Measurements from ENCODE around the gene TENM3.

Gene TENM3

DNA sequence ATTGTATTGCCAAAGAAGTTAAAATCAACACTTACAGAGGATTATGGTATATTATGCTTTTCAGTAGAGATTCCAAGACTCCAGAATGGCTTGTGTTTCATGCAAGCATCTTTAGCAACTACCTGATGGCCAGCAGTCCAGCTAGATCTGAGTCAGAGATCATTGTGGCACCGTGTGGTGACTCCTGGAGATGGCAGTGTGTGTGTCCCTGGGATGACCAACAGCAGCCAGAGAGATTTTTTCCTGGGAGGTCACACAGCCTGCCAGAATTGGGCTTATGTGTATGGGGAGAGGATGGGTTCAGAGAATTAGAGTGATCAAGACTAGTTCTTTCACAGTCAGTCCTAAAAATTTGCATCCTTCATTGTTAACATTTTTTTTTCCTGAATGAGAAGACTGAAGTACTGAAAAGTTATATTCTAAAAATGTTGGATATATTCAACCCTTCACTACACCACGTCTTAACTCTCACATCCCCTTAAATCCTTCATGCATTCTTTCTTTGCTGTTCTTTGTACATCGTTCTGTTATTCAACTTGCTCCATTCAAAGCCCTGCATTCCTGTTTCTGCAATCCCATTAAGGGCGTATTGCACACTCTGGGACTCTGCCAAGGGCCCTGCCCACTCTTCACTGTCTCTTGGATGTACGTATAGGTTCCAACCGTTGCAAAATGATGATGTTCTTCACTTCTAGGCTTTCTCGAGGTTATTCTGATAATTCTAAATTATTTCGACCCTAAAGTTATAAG lies 12.4 kb downstream of the TENM3 start:
- no peak for DNase-seq

DNA sequence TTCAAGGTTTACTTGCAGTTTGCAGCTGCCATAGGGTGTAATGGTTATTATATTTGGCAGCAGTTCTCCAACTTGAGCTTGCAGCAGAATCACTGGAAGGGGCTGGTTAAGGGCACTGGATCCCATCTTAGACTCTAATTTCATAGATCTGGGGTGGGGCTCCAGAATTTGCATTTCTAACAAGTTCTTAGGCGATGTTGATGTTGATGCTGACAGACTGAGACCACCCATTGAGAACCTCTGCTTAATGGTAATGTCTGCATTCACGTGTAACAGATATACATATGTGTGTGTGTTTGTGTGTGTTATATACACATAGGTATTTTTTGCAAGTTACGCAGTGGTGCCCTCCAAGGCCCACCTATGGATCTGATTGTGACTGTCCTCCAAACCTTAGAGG lies 13.8 kb downstream of the TENM3 start:
- no peak for DNase-seq

DNA sequence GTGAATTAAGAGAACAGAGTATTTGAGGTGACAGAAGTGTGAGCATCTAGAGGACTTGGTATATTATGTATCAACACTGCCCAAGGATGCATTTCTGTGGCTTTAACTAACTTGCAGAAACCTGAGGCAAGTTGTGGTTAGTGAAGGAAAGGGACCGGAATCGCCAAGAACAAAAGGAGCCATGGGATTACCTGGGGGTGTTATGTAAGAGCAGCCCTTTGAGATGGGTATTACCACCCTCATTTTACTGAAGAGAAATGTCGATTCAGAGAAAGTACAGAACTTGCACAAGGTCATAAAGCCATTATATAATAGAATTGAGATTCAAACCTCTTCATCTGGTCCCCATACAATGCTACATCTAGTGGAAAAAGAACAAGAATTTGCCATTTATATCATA lies 14.3 kb downstream of the TENM3 start:
- DNase-seq, result no peak

DNA sequence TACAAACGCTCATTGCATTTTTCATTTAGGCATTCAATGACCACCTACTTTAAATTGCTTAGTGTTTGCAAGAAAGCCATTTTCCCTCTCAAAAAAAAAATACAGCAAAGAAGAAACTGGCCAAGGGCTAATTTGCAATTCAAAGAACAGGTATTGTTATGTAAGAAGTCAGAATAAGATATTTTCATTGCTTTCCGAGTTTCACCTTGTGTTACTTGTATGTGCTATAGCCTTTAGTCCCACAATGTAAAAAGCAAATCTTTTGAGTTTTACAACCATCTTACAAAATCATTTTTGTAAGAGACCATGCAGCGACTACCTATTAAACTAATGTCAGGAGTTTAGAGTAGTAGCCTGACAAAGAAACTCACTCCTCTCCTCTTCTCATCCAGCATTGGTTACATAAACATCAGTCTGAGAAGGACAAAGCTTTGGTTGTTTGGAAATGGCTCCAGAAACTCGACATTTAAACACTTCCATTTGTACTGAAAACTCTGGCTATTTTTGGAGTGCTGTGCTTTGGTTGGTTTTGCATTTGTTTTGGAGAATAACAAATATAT lies 15.3 kb downstream of the TENM3 start:
- no peak for DNase-seq

DNA sequence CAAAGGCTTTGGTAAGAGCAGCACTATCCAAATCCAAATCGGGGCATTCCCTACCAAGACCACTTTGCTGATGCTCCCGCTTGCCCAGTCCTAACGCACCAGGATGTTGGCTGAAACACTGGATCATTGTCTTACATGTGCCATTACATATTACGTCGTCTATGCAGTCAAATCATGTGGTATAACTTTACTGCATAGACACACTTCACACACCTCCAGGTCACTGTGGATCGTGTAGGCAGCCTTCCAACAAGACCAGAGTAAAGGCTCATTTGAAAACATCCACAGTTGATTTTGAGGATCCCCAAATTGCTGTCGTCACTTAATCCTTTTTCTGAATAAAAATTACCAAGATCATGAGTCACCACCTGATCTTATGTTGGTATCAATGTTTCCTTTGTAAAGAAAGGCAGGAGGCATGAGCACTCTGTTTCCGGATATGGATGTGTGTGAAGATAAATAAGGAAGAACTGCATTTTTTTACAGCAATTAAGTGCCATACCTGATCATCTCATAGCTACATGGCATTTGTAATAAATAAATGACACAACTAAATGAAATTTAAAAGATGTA lies 18.5 kb downstream of the TENM3 start:
- DNase-seq, result no peak

DNA sequence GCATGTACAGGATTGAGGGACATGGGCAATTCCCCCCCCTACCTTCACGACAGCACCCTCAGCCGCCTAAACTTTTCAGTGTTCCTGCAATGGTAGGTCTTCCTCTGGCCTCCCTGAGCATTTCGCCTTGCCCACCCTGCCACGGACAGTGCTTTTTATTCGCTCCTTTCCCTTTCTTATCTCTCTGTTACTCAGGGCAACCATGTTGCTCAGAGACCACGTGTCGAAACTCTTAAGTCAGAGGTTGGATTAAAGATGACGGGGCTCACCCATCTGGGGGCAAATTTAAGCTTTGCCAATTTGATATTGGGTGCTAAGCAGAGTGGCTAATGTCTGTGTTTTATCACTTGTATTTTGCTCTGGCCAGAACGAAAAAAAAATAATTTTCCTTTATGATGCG lies 20.4 kb downstream of the TENM3 start:
- DNase-seq, result no peak

DNA sequence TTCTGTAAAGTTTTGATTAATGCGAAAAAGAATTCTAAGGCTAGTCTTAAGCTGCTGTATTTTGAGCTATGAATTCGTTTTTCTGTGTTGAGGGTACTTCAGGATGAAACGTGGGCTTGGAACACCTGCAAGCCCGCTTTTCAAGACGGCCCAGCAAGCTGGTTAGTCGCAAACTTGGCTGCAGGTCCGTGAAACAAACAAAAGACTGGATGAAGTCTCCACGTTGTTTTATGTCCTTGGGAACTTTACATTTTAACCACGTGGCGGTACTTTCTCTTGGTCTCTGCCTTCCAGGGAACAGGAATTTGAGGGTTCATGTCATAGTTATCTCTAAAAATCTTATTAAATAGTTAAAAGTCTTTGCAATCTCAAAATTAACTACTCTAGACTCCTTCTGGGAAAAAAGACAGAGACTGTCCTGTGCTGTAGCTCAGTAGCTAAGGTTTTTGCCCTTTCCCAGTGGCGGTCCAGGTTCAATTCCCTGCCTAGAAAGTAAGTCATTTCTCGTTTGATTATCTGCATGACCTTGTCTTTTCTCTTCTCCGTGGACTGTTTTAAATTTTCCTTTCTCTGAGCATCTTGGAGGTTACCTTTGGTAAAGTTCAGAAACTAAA lies 21.0 kb downstream of the TENM3 start:
- no peak for DNase-seq

DNA sequence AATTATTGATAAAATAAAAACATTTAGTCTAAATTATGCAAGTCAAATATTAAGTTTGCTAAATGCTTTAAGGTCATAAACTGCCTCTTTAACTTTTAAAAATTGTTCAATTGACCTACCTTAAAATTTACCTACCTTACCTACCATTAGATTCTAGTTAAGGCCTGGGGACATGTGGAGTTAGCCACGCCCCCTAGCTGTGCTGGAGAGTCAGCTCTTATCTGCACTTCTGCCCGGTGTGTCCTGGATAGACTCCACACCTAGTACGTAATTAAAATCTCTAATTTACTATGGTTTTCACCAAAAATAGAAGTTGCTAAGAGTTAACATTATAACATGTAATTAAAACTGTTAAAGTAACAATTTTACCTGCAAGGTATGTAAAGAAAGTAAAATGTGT lies 22.7 kb downstream of the TENM3 start:
- no peak for DNase-seq

DNA sequence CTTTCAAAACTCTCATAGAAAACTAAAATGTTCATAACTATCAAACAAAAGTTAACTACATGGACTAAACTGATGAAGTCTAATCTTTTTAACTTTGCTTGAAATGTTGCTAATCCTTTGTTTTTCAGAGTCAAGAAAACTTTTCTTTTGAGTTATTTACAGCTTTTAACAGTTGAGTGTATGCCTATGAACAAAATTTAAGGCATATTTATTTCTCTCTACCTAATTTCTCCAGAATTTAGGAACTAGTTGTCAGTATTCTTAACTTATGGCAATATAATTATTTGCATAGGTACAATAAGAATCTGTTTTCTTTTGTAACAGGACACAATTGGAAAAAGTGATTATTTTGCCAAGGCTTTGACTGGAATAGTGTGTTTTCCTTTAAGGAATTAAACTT lies 23.8 kb downstream of the TENM3 start:
- no peak for DNase-seq

DNA sequence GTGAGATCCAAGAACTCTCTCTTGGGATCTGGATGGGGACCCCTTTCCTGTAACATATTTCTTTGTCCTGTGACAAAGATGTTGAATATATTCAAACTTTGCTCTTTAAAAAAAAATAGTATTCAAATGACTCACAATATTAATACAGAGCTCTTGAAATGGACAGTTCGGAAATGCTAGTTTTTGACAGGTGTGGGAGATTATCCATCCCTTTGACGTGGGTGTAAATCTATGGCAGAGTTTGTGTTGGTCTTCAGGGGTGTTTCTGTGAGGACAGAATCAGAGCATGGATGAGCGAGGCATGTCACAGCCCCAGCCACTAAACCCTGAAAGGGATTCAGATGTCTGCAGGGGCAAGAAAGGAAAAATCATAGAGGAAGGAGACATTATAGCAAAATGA lies 25.8 kb downstream of the TENM3 start:
- DNase-seq, result no peak

DNA sequence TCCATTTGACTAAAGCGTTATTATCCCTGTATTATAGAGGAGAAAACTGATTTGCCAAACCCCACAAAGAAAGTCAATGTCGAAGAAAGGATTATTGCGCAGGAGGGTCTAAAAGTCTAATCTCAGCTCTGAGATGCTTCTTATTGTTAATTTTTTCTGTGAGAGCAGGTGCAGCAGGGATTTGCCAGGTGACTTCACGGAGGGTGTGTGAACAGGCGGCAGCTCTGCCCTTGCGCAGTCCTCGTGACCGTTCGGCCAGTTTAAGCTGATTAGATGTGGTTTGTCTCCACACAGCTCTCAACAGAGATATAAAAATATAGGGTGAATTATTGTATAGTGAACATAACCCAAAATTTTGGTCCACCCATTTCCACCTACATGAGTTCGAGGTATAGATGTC lies 28.5 kb downstream of the TENM3 start:
- DNase-seq, result no peak

DNA sequence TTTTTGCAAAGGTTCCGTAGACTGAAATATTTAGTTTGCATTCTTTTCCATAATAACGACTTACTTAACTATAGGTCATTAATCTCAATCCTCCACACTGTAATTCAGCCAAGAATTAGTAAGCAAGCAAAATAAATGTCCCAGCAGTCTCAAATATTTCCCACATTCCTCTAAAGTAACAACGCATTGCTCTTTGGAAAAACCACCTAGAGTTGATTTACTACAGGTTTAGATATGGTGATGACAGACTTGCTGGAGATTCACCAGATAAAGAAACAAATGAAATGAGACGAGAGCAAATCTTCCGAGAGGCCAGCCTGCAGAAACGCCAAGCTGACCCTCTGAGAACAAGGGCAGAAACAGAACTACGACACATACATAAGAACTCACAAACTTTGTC lies 28.9 kb downstream of the TENM3 start:
- no peak for DNase-seq

DNA sequence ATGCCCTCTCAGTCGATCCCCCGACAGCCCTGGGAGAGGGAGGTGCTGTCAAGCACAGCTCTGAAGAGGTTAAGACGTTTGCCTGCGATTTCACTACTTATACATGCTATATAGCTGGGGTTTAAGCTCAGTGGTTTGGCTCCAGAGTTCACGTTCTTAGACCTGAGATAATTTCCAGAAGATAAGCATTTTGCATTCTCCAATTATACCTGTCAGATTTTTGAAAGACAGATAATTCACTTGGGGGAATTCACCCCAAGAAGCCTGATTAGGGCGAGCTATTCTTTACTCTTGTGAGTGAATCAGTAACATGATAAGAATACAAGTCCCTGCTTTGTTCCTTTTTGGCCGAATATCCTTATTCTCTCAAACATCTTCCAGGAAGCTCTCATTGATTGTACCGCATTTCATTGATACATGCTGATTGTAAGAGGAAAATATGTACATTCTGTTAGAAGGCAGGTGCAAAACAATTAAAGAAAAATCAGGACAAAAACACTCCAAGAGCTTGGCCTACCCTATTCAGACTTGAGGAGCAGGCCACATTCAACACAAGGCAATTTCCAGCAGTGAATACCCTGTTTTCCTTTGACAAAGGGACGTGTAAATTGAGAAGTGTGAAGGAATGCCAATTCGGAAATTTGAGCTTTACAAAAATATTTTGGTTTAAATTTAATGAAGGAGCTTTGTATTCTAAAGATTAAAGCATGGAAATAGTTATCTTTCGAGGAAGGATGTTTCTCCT lies 30.2 kb downstream of the TENM3 start:
- no peak for DNase-seq

DNA sequence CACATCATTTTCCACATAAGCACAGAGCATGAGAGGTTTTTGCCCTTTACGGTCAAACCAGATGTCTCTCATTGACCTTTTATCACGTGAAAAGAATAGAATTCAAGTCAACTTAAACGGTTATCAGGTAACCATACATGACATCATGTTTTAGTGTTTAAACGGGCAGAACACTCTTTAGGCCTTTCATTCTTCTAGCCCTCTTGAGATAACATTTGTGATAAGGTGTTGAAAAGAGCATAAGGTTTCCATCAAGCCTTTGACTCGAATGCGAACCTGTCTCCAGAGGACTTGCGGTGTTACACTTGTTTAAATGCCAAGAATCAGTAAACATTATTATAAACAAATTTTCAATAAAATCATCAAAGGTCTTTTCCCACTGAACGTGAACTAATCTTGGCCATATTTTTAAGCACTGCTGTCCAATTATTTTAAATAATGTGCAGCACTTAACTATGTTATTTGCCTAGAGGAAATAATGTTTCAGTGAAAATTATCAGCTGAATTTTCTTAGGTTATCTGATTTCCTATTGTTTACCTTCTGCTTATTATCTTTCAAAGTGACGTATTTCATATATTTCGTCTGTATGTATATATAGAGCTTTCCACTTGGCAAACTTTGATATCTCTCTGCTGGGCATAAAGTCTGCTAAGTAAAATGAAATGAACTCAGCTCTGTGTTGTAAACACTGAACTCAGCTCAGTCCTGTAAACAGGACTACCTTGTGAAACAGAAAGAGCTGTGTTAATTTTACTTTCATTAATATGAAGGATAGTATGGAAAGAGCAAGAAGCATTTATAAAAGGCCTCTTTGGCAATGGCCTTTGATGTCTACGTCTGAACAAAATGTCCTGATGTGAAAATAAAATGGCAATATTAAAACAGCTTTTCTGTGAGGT lies 33.3 kb downstream of the TENM3 start:
- DNase-seq, result no peak

DNA sequence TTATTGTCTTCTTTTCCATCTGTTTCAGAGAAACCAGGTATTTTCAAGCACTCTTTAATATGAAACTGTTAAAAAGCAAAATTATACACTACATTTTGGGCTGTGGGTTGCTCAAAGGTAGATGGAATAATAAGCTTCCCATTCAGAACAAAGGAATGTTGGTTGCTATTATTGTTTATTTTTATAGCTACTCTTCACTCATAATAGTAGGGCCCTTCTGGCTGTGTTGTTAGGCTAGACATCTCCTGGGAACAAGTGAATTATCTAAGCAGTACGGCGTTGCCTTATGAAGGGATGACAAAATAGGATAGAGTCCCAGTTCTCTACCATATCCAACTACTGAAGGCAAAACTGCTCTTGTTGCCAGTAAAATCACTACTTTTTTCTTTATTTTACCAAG lies 34.2 kb downstream of the TENM3 start:
- DNase-seq, result no peak

DNA sequence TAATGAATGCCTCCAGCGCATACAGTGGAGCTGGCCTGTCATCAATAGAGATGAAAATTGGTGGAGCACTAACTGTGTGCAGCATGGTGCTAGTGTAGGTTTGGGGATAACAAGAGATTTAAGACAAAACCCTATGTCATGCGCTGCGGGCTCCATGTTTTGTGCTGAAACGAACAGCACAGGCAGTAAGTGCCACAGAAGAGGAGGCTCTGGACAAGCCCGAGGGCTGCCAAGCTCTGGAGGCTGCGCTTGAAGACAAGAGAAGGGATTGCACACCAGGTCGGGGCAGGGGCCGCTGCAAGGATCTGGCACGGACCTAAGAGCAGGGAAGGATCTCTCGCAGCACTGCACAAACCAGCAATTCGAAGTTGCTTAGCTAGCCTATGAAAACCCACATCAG lies 35.5 kb downstream of the TENM3 start:
- DNase-seq, result no peak

DNA sequence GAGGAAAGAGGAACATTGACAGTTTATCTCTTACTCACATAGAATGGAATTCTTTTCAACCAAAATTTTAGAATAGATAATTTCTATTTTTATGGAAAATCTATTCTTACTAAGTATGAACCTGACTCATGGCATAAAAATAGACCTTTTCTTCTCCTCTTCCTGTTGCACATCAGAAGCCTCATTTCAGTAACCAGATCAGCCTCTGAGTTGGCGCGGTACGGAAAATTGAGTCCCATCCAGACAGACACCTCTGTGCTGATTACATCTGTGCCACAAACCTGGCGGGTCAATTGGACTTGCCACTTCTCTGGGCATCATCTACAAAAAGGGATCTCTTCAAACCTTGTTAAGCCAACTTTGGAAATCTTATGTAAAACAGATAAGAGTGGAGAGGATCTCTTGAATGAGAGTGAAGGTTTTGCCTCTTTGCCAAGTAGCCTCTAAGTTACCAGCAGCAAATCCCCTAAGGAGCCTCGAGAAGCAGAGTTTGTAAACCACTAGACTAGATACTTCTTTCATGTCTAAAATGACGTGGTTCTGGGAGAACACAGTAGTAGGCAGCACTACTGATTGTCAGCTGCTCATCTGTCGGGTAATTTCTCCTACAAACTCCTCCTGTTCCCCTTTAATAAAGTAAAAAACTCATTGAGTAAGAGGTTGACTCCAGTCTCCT lies 37.4 kb downstream of the TENM3 start:
- DNase-seq, result no peak

DNA sequence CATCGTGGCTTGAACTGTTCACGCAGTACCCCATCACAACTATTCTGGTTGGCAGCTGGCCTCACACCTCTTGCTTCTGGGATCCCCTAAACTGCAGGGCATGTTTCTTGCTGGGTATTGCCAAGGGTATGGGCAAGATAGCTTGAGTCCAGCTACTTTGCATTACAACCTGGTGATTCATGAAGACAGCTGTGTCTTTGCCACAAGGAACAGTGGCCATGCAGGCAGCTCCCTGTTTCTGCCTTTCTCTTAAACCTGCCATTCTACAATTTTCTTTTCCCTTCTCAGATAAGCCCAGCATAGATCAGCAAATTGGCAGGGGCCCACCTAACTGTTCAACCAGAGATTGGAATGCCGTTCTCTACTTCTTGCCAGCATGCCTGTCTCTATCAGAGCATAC lies 42.8 kb downstream of the TENM3 start:
- DNase-seq, result no peak

DNA sequence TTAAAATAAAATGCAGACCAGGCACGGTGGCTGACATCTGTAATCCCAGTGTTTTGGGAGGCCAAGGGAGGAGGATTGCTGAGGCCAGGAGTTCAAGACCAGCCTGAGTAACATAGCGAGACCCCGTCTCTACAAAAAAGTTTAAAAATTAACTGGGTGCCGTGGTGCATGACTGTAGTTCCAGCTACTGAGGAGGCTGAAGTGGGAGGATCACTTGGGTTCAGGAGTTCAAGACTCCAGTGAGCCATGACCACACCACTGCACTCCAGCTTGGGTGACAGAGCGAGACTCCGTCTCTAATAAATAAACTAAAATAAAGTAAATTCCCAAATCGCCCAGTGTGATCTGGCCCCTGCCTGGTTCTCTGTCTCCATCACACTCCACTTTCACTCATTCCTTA lies 43.7 kb downstream of the TENM3 start:
- DNase-seq, result no peak

DNA sequence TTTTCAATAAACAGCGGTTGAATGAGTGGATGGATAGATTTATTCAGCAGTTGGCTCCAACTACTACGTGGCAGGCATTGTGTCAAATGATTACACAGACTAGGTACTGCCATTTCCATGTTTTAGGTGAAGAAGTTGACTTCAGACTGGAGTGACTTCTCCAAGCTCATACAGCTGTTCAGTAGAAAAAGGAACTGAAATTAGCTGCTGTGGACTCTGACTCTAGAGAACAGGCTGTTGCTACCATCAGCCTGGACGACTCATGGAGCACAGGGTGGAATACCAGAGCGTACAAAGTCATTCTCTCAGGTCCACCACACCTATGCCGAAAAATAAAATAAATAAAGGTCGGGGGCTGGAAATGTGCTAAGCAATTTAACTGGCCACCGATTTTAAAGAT lies 45.3 kb downstream of the TENM3 start:
- no peak for DNase-seq

DNA sequence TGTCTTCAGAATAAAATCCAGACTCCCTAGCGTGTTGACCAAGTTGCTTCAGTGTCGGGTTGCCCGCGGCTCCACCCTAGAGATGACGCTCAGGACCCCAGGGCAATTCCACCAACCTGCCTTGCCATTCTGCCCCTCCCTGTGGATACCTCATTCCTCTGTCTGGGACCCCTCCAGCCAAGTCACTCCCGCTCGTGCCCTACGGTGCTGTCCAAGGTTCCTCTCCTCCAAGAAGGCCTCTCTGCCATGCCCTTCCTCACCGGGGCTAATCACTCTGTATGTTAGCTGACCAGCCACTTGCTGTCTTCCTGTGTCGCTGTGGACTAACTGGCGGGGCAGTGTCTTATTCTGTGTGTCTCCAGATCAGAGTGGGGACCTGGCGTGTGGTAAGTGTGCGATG lies 46.6 kb downstream of the TENM3 start:
- no peak for DNase-seq

DNA sequence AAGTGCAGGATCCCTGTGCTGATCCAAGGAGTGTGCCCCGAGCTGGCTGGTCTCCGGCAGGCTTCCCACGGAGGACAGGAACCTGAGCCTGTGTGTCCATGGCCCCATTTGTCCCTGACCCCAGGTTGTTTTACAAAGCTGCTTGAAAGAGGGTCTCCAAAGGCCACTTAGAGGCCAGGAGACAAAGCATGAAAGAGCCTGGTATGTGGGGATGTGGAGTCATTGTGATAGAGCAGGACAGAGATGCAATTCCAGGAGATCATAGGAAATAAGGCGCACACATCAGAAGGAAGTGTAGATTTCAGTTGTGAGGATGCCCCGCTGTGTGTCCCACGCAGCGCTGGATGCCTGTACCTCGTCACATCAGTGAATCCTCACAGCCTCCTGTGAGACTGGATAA lies 48.0 kb downstream of the TENM3 start:
- DNase-seq, result no peak
